Activated CD4-positive, alpha-beta T cell treated with anti-CD3 and anti-CD28 coated beads for 48 hours (primary cell): ENCODE data around the gene C6orf120.

ENCODE experiments used
- DNase-seq: peaks from one replicate; pipeline ENCODE4 v3.0.0-alpha.2; 2020

Gene C6orf120

GRCh38 chr6:169685860-169686259 lies 16.1 kb upstream of the C6orf120 start:
- DNase-seq, result no peak

- DNase-seq, result no peak
Measured at GRCh38 chr6:169689287-169689686, 12.6 kb upstream of the C6orf120 start.

DNA sequence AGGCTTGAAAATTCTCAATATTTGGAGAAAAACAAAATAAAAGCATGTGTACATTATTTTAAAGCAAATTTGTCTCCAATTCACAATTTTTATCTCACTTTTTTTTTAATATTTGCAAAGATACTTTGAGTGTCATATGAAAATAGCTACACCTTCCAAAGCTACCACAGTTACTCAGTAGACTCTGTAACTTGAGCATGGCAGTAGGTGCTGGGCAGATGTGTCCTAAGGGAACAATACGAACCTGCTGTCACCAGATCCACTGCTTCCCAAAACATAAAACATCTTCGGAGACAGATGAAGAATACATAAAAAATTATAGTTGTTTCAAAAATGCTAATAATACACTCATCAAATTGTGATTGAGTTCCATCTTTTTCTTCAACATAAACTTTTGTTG lies 10.7 kb upstream of the C6orf120 start:
- no peak for DNase-seq

DNA sequence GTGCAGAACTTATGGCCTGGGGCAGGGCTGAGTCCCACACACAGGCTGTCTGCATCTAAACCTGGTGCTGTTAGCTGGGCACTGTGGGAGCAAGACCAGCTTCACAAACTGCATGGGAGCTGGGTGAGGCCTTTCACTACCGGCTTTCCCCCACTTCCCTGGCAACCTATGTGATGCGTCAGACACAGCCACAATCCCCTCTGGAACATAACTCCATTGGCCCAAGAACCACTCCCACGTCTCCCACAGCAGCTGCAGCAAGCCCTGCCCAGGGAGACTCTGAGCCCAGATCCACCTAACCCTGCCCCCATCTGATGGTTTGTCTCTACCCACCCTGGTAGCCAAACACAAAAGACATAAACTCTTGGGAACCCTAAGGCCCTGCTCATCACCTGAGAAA lies 9.4 kb upstream of the C6orf120 start:
- DNase-seq, result no peak

- DNase-seq, result no peak
Measured at GRCh38 chr6:169695131-169695530, 6.8 kb upstream of the C6orf120 start.

- peak; percentile 38 for DNase-seq
Measured at GRCh38 chr6:169697115-169697514, 4.8 kb upstream of the C6orf120 start.

- no peak for DNase-seq
Measured at GRCh38 chr6:169700296-169700695, 1.6 kb upstream of the C6orf120 start.

GRCh38 chr6:169701311-169701953 lies 494 bp upstream of the C6orf120 start:
- DNase-seq, result no peak

DNA sequence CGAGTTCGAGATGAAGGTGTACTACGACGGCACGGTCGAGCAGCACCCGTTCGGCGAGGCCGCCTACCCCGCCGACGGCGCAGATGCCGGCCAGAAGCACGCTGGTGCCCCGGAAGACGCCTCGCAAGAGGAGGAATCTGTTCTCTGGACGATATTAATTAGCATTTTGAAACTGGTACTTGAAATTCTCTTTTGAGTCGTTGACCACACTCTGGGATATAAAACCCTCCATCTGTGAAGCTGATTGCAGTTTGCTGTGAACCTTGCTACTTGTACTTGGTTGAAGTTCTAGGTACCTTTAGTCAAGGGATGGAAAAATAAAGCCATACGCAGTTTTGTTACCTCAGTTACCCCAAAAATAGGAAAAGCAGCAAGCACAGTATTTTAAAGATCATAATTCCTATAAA lies 917 bp downstream of the C6orf120 start:
- DNase-seq, result peak; percentile 59

DNA sequence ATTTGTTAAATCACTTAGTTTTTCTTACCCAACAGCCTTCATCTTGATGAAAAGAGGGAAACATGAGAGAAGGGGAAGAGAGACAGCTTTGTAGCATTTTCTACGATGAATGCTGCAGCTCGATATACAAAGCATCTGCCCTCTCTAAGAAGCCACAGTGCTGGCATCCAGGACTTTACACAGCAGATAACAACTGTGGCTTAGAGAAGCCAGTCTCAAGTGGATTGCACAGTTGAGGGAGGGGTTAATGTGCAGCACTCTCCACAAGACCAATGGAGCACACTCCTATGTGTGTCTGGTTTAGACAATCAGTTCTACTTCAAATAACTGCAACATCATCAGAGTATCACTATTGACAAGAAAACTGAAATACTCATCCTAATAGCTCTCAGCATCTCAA lies 5.8 kb downstream of the C6orf120 start:
- DNase-seq, result no peak

- DNase-seq, result no peak
Measured at GRCh38 chr6:169709293-169709692, 7.4 kb downstream of the C6orf120 start.

DNA sequence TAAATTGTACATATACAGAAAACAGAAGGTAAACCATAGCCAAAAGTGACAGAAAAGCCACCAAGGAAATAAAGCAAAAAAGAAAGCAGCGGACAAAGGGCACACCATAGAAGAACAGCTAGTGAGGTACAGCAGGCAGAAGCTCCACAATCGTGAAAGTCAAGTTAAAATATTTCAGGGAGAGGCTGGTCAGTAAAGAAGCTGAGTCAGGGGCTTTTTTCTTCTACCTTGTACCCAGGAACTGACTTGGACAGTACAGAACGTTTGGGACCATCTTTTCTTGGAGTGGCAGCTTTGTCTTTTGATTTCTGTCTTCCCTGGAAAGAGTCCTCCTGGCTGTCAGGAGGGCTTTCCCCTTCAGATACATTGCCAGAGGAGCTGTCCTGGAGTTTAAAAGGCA lies 8.1 kb downstream of the C6orf120 start:
- no peak for DNase-seq

- no peak for DNase-seq
Measured at GRCh38 chr6:169714178-169714577, 12.3 kb downstream of the C6orf120 start.

GRCh38 chr6:169714595-169714994 lies 12.7 kb downstream of the C6orf120 start:
- no peak for DNase-seq

DNA sequence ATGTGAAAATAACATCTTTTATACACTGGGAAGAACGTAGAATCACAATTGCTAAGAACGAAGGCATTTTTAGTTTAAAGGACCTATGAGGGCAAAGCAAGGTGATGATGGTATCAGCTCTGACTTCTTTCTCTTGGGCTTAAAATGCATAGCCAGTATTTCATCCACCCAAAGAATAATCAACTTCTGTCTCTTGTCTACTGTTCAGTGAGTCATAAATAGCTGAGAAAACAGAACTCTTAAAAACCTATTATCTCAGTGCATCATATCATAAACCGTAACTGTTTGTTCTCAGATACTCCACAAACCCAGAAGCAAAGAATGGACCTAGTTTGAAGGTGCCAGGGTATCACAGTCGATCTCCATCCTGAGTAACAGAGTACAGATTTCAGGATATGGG lies 17.2 kb downstream of the C6orf120 start:
- DNase-seq, result no peak

GRCh38 chr6:169720207-169720855 lies 18.4 kb downstream of the C6orf120 start:
- DNase-seq, result no peak

DNA sequence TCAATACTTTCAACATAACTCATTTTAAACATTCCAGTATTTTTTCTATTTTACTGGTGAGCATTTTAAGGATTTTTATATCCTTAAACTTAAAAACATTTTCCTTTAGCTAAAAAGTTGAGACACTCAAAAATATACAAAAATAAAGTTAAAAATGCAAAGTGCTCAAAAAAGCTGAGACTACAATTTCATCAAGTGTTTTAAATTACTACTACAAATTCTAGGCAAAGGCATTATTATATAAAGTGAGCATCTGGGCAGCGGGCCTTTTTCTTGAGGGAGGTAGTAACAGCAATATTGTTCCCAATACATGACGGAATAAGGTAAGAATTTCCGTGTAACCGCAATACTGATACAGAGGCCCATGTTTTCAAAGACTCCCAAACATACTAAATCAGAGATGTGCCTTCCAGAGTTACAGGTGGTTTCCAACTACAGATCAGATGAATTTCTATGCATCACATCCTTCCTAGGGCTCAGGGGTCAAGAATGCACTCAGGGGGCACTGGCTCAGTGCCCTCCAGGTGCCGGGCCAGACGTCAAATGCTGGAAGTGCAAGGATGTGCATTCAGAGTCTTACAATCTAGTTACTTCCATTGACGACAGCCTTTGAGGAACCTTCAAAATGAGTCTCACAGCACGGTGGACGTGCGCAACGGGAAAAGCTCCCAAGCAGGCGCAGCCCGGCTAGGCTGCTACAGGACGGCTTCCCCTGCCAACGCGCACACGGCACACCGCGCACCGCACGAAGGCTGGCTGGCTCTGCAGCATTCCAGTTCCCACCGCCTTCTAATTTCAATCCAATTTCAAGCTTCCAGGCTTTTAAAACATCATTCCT lies 20.7 kb downstream of the C6orf120 start:
- DNase-seq, result peak; percentile 60

DNA sequence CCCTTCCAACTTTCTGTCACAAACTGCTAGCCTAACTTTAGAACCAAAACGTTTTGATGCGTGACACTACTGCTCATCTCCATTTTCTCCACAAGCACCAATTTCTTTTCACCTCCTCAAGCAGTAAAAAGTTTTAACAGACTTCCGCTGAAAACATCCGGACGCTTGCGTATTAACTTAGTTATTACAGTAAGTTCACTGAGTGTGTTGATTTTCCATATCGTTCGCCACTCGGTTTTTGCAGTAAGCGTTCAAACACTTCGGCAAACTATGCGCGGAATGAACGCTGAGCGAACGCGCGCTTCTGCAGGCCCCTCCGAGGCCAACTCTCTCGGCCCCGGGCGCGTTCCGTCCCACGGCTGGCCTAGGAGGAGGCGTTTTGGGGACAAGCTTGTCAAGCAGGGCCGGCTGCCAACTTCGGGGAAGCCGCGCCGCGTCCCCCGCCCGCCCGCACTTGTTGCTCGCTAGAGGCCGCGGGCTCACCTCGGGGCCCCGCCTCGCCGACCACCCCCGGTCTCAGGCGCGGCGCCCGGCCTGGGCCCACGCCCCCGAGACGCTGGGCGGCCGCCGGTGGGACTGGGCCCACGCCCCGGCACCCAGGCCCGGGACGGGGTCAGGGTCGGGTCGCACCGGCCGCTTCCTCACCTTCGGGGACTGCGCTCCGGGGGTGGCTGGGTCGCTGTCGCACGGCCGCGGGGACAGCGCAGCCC lies 21.4 kb downstream of the C6orf120 start:
- peak; percentile 72 for DNase-seq

GRCh38 chr6:169723991-169724493 lies 22.1 kb downstream of the C6orf120 start:
- DNase-seq, result peak; percentile 40

DNA sequence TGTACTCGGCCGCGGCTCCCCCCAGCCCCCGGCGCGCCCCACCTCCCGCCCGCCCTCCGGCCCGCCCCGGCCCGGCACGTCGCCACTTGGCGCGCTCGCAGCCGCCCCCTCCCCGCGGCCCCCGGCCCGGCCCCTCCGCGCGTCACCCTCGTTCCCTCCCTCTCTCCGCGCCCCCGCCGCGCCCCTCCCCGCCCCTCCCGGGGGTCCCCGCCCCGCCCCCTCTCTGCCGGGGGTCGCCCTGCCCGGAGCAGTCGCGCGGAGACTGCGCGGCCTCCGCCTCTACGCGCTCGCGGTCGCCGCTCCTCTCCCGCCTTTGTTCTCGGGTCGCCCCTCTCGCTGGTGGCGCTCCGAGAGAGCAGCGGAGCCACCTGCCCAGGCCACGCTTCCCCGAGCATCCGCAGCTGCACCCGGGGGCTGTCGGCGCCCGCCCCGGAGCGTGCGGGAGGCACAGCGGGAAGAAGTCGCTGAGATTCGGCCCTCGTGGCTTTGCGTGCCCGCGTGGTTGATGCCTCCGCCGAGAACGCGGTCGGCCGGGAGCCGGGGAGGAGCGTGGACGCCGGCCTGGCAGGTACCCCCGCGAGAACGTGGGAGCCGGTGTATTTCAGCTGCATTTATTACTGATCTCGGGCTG lies 22.7 kb downstream of the C6orf120 start, which contains the start of gene PHF10:
PHF10 (minus strand) TSS at position 7 of the 631 bp plus-strand sequence. CDS start 569 bp downstream, outside the sequence.
- DNase-seq, result peak; percentile 68

DNA sequence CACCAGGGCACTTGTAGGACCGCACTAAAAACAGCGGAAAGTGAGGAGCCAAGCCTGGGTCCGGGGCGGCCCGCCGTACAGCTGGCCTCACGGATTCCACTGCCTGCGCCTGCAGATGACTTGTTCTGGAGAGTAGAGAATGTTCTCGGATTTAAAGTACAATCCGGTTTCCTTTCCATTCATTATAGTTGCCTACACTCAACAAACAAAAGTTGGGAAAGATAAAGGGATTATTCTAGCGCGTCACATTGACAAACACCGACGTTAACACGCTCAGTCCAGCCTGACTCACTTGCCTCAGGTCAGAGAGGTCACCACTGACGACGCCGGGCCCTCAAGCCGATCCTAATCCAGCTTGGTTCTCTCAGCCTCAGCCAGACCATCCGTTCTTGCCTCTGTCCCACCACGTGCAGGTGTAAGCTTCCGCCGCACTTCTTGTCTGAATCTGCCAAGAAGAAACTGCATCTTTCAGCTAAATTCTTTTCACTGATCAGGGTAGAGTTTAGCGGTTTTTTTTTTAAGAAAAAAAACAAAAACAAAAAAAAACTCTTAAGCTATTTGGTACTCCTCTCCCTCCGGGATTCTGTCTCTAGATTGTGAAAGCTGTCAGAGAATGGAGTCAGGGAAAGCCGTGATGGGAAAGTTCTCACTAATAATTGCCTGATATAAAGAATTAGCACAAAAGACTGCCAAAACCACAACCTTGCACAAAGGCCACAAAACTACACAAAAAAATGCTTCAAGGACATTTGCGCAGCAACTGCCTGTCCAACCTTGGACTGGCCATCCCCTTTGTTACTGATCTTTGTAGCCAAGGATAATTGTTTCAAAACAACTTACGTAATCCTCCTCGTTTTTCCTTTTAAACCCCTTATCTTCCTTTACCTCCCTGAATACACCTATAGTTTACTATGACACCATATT lies 23.5 kb downstream of the C6orf120 start:
- DNase-seq, result peak; percentile 49
